Measurements from ENCODE around the gene GGACT.

Gene GGACT

GRCh38 chr13:100565286-100565685 lies 23.3 kb downstream of the GGACT start:
- no peaks in the 10 kb centered on the region for H3K36me3 ChIP-seq (ENCODE audit: insufficient read depth, low read length)
- H3K4me3 ChIP-seq (ENCODE audit: low read length), result no peak overlapping the region
- H3K27me3 ChIP-seq (ENCODE audit: control insufficient read depth, insufficient read depth, low read length), result no peaks in the 10 kb centered on the region
- no peaks in the 10 kb centered on the region for H3K9me3 ChIP-seq (replicated peaks; ENCODE audit: low read length)
- H3K9ac ChIP-seq (ENCODE audit: low read depth, low read length), result no peak overlapping the region
- no peak overlapping the region for H3K4me2 ChIP-seq (ENCODE audit: low read length)
- H3K4me1 ChIP-seq (ENCODE audit: control insufficient read depth, insufficient read depth, low read length), result no peaks in the 10 kb centered on the region

- Histone ChIP-seq H3K4me2 (ENCODE audit: low read length) (no peak overlapping the region), H3K9ac (ENCODE audit: low read depth, low read length) (no peak overlapping the region), H3K4me1 (ENCODE audit: control insufficient read depth, insufficient read depth, low read length) (no peaks in the 10 kb centered on the region), H3K36me3 (ENCODE audit: insufficient read depth, low read length) (no peaks in the 10 kb centered on the region), H3K27me3 (ENCODE audit: control insufficient read depth, insufficient read depth, low read length) (no peaks in the 10 kb centered on the region), H3K9me3 (replicated peaks; ENCODE audit: low read length) (no peaks in the 10 kb centered on the region), H3K4me3 (ENCODE audit: low read length) (no peak overlapping the region)
Measured at GRCh38 chr13:100564444-100565223, 24.0 kb downstream of the GGACT start.

GRCh38 chr13:100563779-100564178 lies 24.8 kb downstream of the GGACT start:
- Histone ChIP-seq H3K4me2 (ENCODE audit: low read length) (no peak overlapping the region), H3K9ac (ENCODE audit: low read depth, low read length) (no peak overlapping the region), H3K4me3 (ENCODE audit: low read length) (no peak overlapping the region)

GRCh38 chr13:100561599-100562204 lies 26.9 kb downstream of the GGACT start:
- H3K4me2 ChIP-seq (ENCODE audit: low read length), result no peak overlapping the region
- H3K9ac ChIP-seq (ENCODE audit: low read depth, low read length), result no peak overlapping the region
- no peak overlapping the region for H3K4me3 ChIP-seq (ENCODE audit: low read length)
- no peaks in the 10 kb centered on the region for H3K4me1 ChIP-seq (ENCODE audit: control insufficient read depth, insufficient read depth, low read length)
- no peaks in the 10 kb centered on the region for H3K27me3 ChIP-seq (ENCODE audit: control insufficient read depth, insufficient read depth, low read length)
- no peaks in the 10 kb centered on the region for H3K9me3 ChIP-seq (replicated peaks; ENCODE audit: low read length)
- no peaks in the 10 kb centered on the region for H3K36me3 ChIP-seq (ENCODE audit: insufficient read depth, low read length)

More at GRCh38 chr13:100563779-100564178, 24.8 kb downstream of the GGACT start:
- H3K4me1 ChIP-seq (ENCODE audit: control insufficient read depth, insufficient read depth, low read length), result no peaks in the 10 kb centered on the region
- no peaks in the 10 kb centered on the region for H3K27me3 ChIP-seq (ENCODE audit: control insufficient read depth, insufficient read depth, low read length)
- no peaks in the 10 kb centered on the region for H3K9me3 ChIP-seq (replicated peaks; ENCODE audit: low read length)
- no peaks in the 10 kb centered on the region for H3K36me3 ChIP-seq (ENCODE audit: insufficient read depth, low read length)

GRCh38 chr13:100561158-100561499 lies 27.5 kb downstream of the GGACT start:
- Histone ChIP-seq H3K36me3 (ENCODE audit: insufficient read depth, low read length) (no peaks in the 10 kb centered on the region), H3K4me3 (ENCODE audit: low read length) (no peak overlapping the region), H3K4me1 (ENCODE audit: control insufficient read depth, insufficient read depth, low read length) (no peaks in the 10 kb centered on the region), H3K9ac (ENCODE audit: low read depth, low read length) (no peak overlapping the region), H3K9me3 (replicated peaks; ENCODE audit: low read length) (no peaks in the 10 kb centered on the region), H3K4me2 (ENCODE audit: low read length) (no peak overlapping the region), H3K27me3 (ENCODE audit: control insufficient read depth, insufficient read depth, low read length) (no peaks in the 10 kb centered on the region)

GRCh38 chr13:100560498-100561157 lies 28.0 kb downstream of the GGACT start:
- Histone ChIP-seq H3K9ac (ENCODE audit: low read depth, low read length) (no peak overlapping the region), H3K27me3 (ENCODE audit: control insufficient read depth, insufficient read depth, low read length) (no peaks in the 10 kb centered on the region), H3K4me1 (ENCODE audit: control insufficient read depth, insufficient read depth, low read length) (no peaks in the 10 kb centered on the region), H3K36me3 (ENCODE audit: insufficient read depth, low read length) (no peaks in the 10 kb centered on the region), H3K4me2 (ENCODE audit: low read length) (no peak overlapping the region), H3K9me3 (replicated peaks; ENCODE audit: low read length) (no peaks in the 10 kb centered on the region), H3K4me3 (ENCODE audit: low read length) (no peak overlapping the region)

GRCh38 chr13:100559886-100560285 lies 28.7 kb downstream of the GGACT start:
- H3K9ac ChIP-seq (ENCODE audit: low read depth, low read length), result no peak overlapping the region
- no peak overlapping the region for H3K4me3 ChIP-seq (ENCODE audit: low read length)
- no peaks in the 10 kb centered on the region for H3K27me3 ChIP-seq (ENCODE audit: control insufficient read depth, insufficient read depth, low read length)
- H3K4me1 ChIP-seq (ENCODE audit: control insufficient read depth, insufficient read depth, low read length), result no peaks in the 10 kb centered on the region
- H3K9me3 ChIP-seq (replicated peaks; ENCODE audit: low read length), result no peaks in the 10 kb centered on the region
- H3K4me2 ChIP-seq (ENCODE audit: low read length), result no peak overlapping the region
- no peaks in the 10 kb centered on the region for H3K36me3 ChIP-seq (ENCODE audit: insufficient read depth, low read length)

- Histone ChIP-seq H3K4me2 (ENCODE audit: low read length) (no peak overlapping the region), H3K9me3 (replicated peaks; ENCODE audit: low read length) (no peaks in the 10 kb centered on the region), H3K27me3 (ENCODE audit: control insufficient read depth, insufficient read depth, low read length) (no peaks in the 10 kb centered on the region), H3K4me1 (ENCODE audit: control insufficient read depth, insufficient read depth, low read length) (peaks cover 13% of the 10 kb centered on the region), H3K36me3 (ENCODE audit: insufficient read depth, low read length) (no peaks in the 10 kb centered on the region), H3K4me3 (ENCODE audit: low read length) (no peak overlapping the region), H3K9ac (ENCODE audit: low read depth, low read length) (no peak overlapping the region)
Measured at GRCh38 chr13:100552755-100553154, 35.8 kb downstream of the GGACT start.

GRCh38 chr13:100549316-100549715 lies 39.3 kb downstream of the GGACT start:
- peaks cover 13% of the 10 kb centered on the region for H3K4me1 ChIP-seq (ENCODE audit: control insufficient read depth, insufficient read depth, low read length)
- H3K4me2 ChIP-seq (ENCODE audit: low read length), result no peak overlapping the region
- no peaks in the 10 kb centered on the region for H3K9me3 ChIP-seq (replicated peaks; ENCODE audit: low read length)
- no peaks in the 10 kb centered on the region for H3K27me3 ChIP-seq (ENCODE audit: control insufficient read depth, insufficient read depth, low read length)
- H3K9ac ChIP-seq (ENCODE audit: low read depth, low read length), result no peak overlapping the region
- H3K4me3 ChIP-seq (ENCODE audit: low read length), result no peak overlapping the region
- no peaks in the 10 kb centered on the region for H3K36me3 ChIP-seq (ENCODE audit: insufficient read depth, low read length)

GRCh38 chr13:100547791-100548201 lies 40.8 kb downstream of the GGACT start:
- H3K4me3 ChIP-seq (ENCODE audit: low read length), result no peak overlapping the region
- H3K4me1 ChIP-seq (ENCODE audit: control insufficient read depth, insufficient read depth, low read length), result peaks cover 13% of the 10 kb centered on the region
- H3K9me3 ChIP-seq (replicated peaks; ENCODE audit: low read length), result no peaks in the 10 kb centered on the region
- H3K4me2 ChIP-seq (ENCODE audit: low read length), result no peak overlapping the region
- H3K36me3 ChIP-seq (ENCODE audit: insufficient read depth, low read length), result no peaks in the 10 kb centered on the region
- H3K27me3 ChIP-seq (ENCODE audit: control insufficient read depth, insufficient read depth, low read length), result no peaks in the 10 kb centered on the region
- no peak overlapping the region for H3K9ac ChIP-seq (ENCODE audit: low read depth, low read length)

- Histone ChIP-seq H3K4me1 (ENCODE audit: control insufficient read depth, insufficient read depth, low read length) (peaks cover 13% of the 10 kb centered on the region), H3K27me3 (ENCODE audit: control insufficient read depth, insufficient read depth, low read length) (no peaks in the 10 kb centered on the region), H3K4me2 (ENCODE audit: low read length) (no peak overlapping the region), H3K36me3 (ENCODE audit: insufficient read depth, low read length) (no peaks in the 10 kb centered on the region), H3K4me3 (ENCODE audit: low read length) (no peak overlapping the region), H3K9ac (ENCODE audit: low read depth, low read length) (no peak overlapping the region), H3K9me3 (replicated peaks; ENCODE audit: low read length) (no peaks in the 10 kb centered on the region)
Measured at GRCh38 chr13:100546713-100547405, 41.7 kb downstream of the GGACT start.

Measured in skeletal muscle satellite cell (primary cell).